ENCODE measurements around the gene TM4SF4.
A peak's percentile ranks its signal among the peaks of the same experiment; 100 is the strongest.

TM4SF4 gene

DNA sequence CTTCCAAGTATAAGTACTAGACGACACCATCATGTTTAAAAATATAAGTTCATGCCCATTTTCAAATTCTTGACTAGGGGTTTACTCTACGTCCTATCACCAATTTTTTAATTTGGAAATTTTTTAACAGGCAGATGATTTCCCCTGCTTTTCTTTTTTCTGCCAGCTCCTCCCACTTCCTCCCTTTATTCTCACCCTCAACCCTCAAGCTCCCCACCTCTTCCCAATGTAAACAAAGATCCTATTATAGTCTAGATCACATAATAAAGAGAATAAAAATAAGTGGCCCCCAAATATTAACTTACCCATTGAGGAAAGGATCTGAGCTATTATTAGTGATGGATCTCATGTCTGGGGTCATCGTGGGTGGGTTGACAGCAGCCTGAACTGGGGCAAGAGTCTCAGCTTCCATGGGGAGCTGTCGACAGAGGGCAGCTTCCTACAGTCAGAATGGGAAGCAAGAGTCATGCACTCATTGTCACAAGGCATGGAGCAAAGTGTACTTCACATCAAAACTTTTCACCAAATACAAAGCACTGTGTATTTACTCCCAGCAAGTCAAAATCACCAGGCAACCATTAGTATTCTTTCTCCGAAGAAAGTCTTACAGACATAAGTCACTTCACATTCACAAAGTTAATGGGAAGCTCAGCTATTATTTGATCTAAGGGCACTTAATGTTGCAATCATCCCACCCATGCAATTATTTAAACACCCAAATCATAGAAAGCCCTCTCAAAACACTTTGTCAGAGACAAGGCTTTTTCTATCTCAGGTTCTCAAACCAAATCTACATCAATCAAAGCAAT, 53.2 kb downstream of the TM4SF4 start:
- DNase-seq (ENCODE audit: low spot score), result no peak
- TF ChIP-seq, protein P1, sequence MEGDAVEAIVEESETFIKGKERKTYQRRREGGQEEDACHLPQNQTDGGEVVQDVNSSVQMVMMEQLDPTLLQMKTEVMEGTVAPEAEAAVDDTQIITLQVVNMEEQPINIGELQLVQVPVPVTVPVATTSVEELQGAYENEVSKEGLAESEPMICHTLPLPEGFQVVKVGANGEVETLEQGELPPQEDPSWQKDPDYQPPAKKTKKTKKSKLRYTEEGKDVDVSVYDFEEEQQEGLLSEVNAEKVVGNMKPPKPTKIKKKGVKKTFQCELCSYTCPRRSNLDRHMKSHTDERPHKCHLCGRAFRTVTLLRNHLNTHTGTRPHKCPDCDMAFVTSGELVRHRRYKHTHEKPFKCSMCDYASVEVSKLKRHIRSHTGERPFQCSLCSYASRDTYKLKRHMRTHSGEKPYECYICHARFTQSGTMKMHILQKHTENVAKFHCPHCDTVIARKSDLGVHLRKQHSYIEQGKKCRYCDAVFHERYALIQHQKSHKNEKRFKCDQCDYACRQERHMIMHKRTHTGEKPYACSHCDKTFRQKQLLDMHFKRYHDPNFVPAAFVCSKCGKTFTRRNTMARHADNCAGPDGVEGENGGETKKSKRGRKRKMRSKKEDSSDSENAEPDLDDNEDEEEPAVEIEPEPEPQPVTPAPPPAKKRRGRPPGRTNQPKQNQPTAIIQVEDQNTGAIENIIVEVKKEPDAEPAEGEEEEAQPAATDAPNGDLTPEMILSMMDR (IDR thresholded peaks at IDR 0.05; ENCODE audit: extremely low read depth, insufficient read depth, missing control alignments), result no peak
- in situ Hi-C loops (cut with MboI; ENCODE audit: low pct_unique_long_range_greater_than_20kb, low sequenced_read_pairs, unreplicated experiment), result no loop called here

DNA sequence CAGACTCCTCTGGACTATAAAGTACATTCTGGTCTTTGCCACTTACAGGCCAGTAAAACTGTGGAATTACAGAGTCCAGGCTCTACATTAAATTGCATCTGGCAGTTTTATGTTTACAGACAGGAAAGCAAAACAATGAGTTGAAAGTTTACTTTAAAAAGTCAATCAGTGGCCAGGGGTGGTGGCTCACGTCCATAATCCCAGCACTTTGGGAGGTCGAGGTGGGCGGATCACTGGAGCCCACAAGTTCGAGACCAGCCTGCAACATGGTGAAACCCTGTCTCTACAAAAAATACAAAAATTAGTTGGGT, 53.8 kb downstream of the TM4SF4 start:
- DNase-seq (ENCODE audit: low spot score), result no peak
- TF ChIP-seq, protein P1 (IDR thresholded peaks at IDR 0.05; ENCODE audit: extremely low read depth, insufficient read depth, missing control alignments), result no peak
- in situ Hi-C loops (cut with MboI; ENCODE audit: low pct_unique_long_range_greater_than_20kb, low sequenced_read_pairs, unreplicated experiment), result no loop called here

DNA sequence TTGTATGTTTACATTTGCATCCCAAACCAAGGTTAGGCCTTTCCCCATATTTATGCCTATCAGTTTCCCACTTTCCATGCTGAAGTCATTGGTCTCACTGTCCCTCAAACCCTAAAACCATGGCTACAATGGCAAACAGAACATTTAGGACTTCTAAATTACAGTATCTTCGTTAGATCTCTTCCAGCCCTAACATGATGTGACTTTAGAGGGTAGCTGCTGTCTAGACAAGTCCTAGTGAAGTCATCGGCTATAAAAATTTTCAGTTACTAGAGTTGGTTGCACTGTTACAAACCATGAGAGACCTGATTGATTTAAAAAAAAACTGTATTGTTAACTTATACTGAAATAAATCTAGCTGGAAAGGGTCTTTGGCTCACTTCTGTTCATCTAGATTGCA, 54.6 kb downstream of the TM4SF4 start:
- TF ChIP-seq, protein P1 (IDR thresholded peaks at IDR 0.05; ENCODE audit: extremely low read depth, insufficient read depth, missing control alignments), result no peak
- in situ Hi-C loops (cut with MboI; ENCODE audit: low pct_unique_long_range_greater_than_20kb, low sequenced_read_pairs, unreplicated experiment), result no loop called here
- DNase-seq (ENCODE audit: low spot score), result no peak

DNA sequence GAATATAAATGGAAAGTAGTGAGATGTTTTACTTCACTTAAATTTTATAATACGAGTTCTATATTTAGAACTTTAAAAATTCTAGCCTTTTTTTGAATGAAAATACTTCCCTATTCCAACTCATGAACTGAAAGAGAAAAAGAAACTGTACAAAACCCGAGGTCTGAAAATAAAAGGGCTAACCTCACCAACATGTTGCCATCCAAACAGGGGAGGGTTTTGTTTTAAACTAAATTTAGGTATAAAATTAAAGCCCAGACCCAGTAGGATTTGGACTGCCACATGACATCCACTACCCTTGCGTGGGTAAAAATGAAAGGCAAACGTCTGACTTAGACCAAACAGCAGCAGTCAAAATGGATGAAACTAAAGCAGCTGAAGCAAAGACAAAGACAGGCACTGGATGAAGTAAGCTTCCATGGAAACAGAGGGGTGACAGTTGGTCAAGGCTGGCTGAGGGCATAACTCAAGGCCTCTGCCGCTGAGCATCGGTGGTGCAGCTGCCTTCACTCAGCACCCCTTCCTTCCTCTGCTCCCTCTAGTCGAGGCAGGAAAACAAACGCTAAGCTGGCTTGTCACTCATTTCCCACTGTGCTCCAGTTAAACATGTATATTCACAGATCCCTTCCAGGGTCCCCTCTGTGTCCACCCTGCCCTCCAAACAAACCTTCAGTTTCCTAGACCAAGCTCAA, 58.1 kb downstream of the TM4SF4 start:
- peak; percentile 25 for DNase-seq (ENCODE audit: low spot score)
- in situ Hi-C loops (cut with MboI; ENCODE audit: low pct_unique_long_range_greater_than_20kb, low sequenced_read_pairs, unreplicated experiment), result no loop called here
- TF ChIP-seq, protein P1 (IDR thresholded peaks at IDR 0.05; ENCODE audit: extremely low read depth, insufficient read depth, missing control alignments), result no peak

DNA sequence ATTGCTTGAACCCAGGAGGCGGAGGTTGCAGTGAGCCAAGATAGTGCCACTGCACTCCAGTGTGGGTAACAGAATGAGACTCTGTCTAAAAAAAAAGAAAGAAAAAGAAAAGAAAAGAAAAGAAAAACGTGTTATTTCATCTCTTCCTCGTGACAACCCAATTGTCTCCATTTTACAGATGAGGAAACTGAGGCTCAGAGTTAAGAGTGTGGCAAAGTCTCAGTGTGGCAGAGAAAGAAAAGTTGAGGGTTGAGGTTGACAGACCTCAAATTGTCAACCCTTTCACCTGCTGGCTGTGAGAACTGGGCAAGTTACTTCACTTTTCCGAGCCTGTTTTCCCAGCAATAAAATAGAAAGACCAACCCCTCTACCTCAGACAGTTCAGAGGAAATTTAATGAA, 59.6 kb downstream of the TM4SF4 start:
- in situ Hi-C loops (cut with MboI; ENCODE audit: low pct_unique_long_range_greater_than_20kb, low sequenced_read_pairs, unreplicated experiment), result no loop called here
- TF ChIP-seq, protein P1 (IDR thresholded peaks at IDR 0.05; ENCODE audit: extremely low read depth, insufficient read depth, missing control alignments), result no peak
- no peak for DNase-seq (ENCODE audit: low spot score)

DNA sequence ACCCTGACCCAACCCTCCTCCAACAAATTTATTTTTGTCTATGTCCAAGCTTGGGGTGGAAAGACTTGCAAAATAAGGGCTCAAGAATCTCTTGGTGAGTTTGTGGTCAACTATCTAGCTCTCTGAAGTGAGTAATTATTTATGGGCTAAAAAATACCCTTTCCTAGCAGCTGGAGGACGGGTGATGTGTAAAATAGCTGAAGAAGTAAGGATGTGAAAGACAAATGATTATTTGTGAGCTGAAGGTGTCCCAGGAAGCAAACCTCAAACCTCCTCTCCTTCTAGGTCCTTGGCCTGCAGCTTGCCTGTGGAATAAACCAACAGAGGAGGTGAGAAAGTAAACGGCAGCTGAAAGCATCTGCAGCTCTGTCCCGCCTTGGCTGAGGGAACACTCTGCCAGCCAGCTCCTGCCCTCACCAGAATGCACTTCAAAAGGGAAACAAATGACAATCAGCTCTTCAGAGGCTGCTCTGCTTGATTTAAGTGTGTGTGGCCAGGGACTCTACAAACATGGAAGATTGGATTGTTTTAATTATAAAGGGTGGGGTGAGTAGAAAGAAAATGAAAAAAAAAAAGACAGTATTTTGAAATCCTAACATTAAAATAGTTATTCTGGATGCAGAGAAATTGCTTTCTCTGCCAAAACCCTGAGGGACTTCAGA, 60.3 kb downstream of the TM4SF4 start:
- no peak for DNase-seq (ENCODE audit: low spot score)
- TF ChIP-seq, protein P1 (IDR thresholded peaks at IDR 0.05; ENCODE audit: extremely low read depth, insufficient read depth, missing control alignments), result no peak
- in situ Hi-C loops (cut with MboI; ENCODE audit: low pct_unique_long_range_greater_than_20kb, low sequenced_read_pairs, unreplicated experiment), result no loop called here

Data from GM13977 (cell line).